Epidermal melanocyte (primary cell): Measurements from ENCODE around the gene RNF26.

Experiments used
- DNase-seq: peaks from one replicate; pipeline ENCODE4 v3.0.0; 2011; ENCODE audit warnings: low spot score; ENCODE audit not compliant: insufficient read length

The RNF26 gene

GRCh38 chr11:119316016-119316728 is 18.2 kb upstream of the RNF26 start:
- peak; percentile 67 for DNase-seq

- no peak for DNase-seq
Measured at GRCh38 chr11:119316729-119317591, 17.4 kb upstream of the RNF26 start, which contains the start of gene MCAM. TSS of gene MCAM (minus strand) at chr11:119317130. CDS start at chr11:119317101, 29 bp downstream.

GRCh38 chr11:119317592-119318239 is 16.6 kb upstream of the RNF26 start:
- DNase-seq, result no peak

- DNase-seq, result no peak
Measured at GRCh38 chr11:119318240-119319135, 15.8 kb upstream of the RNF26 start.

- no peak for DNase-seq
Measured at GRCh38 chr11:119319136-119319699, 15.1 kb upstream of the RNF26 start.

- DNase-seq, result no peak
Measured at GRCh38 chr11:119319700-119320239, 14.6 kb upstream of the RNF26 start.

- no peak for DNase-seq
Measured at GRCh38 chr11:119320240-119320775, 14.0 kb upstream of the RNF26 start.

DNA sequence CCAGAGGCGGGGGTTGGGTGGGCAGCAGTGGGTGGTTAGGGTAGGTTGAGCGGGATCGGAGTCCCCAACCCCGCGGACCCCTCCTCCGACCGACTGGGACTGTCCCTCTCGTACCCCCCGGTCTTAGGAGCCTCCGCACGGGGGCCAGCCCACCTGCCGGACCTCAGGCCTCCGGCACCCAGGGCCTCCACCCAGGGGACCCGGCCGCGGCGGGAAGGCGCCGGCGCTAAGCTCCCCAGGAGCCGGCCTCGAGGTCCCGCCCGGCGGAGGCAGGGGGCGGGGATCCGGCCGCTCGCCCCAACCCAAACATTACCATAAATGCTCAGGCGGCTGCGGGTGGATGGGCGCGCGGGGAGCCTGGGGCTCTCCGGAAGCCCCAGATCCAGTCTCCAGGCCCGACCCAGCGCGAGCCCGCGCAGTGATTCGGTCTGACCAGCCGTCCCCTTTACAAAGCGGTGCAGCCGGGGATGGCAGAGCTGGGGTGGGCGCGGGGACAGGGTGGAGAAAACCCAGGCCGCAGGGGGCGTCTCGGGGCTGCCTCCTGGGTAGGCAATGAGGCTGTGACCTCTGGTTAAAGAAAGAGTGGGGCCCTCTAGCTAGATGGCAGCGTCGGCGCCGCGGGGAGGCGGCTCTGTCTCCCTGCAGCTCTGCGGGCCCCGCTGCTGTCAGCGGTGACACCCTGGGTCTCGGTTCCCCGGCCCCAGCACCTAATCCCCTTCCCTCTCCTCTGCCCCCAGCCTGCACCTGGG is 13.4 kb upstream of the RNF26 start:
- DNase-seq, result peak; percentile 81

DNA sequence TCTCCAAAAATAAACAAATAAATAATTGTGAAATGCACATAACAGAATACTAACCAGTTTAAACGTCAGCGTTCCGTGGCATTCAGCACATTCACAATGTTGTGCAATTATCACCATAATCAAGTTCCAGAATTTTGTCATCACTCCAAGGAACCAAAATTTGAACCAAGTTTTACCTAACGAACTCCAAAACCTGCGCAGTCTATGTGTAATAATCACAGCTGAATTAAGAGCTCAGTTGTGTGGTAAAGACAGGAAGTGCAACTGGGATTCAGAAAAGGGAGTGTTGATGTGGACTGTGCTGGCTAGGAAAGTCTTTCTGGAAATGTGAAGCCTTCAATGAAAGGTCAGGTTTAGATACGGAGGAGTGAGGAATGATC is 12.0 kb upstream of the RNF26 start:
- no peak for DNase-seq

- no peak for DNase-seq
Measured at GRCh38 chr11:119322921-119323531, 11.3 kb upstream of the RNF26 start.

DNA sequence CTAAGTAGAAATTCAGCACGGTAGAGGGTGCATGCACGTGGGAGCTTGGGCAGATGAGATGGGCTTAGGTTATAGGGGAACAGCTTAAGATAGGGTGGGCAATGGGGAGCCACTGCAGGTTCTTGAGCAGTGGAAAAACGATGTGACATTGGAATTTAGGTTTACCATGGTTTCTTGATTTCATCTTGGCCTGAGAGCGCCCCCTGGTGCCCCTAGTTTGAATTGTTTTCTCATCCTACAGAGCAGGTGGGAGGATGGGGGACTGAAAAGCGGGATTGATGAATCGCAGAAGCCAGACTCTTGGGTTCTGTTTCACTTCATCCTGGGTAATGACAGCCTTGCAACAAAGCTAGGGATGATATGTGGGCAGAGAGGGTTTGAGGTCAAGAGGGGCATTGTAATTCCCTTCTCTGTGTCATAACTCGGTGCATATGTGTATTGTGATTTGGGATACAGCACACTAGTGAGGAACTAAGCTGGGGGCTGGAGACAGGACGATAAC is 10.7 kb upstream of the RNF26 start:
- peak; percentile 81 for DNase-seq

DNA sequence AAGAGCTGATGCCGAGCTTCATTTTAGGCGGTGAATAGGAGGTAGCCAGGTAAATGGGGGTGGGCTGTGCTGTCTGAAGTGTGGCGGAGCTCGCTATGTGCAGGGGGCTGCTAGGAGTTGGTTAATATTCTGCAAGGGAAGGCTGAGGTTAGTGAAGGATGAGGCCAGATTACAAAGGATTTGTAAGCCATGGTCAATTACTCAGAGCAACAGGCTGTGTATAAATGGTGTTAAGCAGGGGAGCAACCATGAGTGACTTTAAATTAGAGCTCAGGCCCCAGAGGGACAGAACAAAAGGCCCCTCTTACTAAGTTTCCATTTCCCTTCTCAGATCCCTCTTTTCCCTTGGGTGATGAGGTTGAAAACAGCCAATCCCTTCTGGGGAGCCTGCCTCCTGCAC is 10.1 kb upstream of the RNF26 start:
- DNase-seq, result no peak

- no peak for DNase-seq
Measured at GRCh38 chr11:119329320-119329719, 5.0 kb upstream of the RNF26 start.

- no peak for DNase-seq
Measured at GRCh38 chr11:119330237-119330636, 4.1 kb upstream of the RNF26 start.

GRCh38 chr11:119332111-119332765 is 2.1 kb upstream of the RNF26 start:
- DNase-seq, result no peak

GRCh38 chr11:119335091-119335654 is 846 bp downstream of the RNF26 start:
- no peak for DNase-seq

- DNase-seq, result peak; percentile 7
Measured at GRCh38 chr11:119335655-119336543, 1.6 kb downstream of the RNF26 start.
